Panc1 (cell line): ENCODE measurements around the gene EBP. TPM values are rescaled to one million over a fixed set of nuclear protein-coding genes. Genes with fewer than 3 reads are reported as not detected.
"Not testable (repeated sequence)": the region's sequence is repeated elsewhere in the genome, so short reads cannot be mapped to it uniquely, and the experiment has no call there.

ENCODE experiments used
- ATAC-seq: fragments of 200-7000 bp; cut with Tn5 transposase; 2 replicates; pipeline ENCODE4 v1.9.1; 2020; ENCODE audit warnings: mild to moderate bottlenecking, moderate library complexity
- BruUV-seq: library from RNA; stranded (reverse); fragments of 400-500 nt; replicated peaks from 2 replicates; lab custom pipeline; 2021; lab: Mats Ljungman, UMichigan
- CTCF ChIA-PET: fragments of 300-600 bp; sonication (Branson Sonifier 250); formaldehyde crosslinking; loops from one replicate; lab custom pipeline; 2022; ENCODE audit warnings: antibody characterized with exemption; lab: Charles Lee
- POLR2A ChIA-PET: fragments of 300-600 bp; sonication (Branson Sonifier 250); formaldehyde crosslinking; loops from one replicate; lab custom pipeline; 2022; ENCODE audit warnings: antibody characterized with exemption; lab: Charles Lee
- DNase-seq: peaks from one replicate; pipeline ENCODE4 v3.0.0-alpha.2; 2010; ENCODE audit warnings: low read depth, low spot score
- H3K27ac ChIP-seq: 2 replicates; pipeline ENCODE4 v1.5.1; 2011; ENCODE audit warnings: mild to moderate bottlenecking, low read length, inconsistent platforms
- H3K27me3 ChIP-seq: fragments of 200-500 bp; sonication (Bioruptor generic); 2 replicates; pipeline ENCODE4 v1.6.0; 2014; ENCODE audit warnings: low read length, inconsistent platforms; ENCODE audit not compliant: control insufficient read depth, insufficient read depth
- H3K36me3 ChIP-seq: fragments of 200-500 bp; sonication (Bioruptor generic); 2 replicates; pipeline ENCODE4 v1.5.1; 2014; ENCODE audit warnings: inconsistent platforms, mild to moderate bottlenecking, low read length, moderate library complexity; ENCODE audit not compliant: control insufficient read depth, insufficient read depth
- H3K4me1 ChIP-seq: 2 replicates; pipeline ENCODE4 v1.5.1; 2011; ENCODE audit warnings: inconsistent platforms, mild to moderate bottlenecking, low read length, moderate library complexity; ENCODE audit not compliant: control insufficient read depth, insufficient read depth
- H3K4me3 ChIP-seq, 2 experiments: 2 replicates each; pipeline ENCODE4 v1.5.1; 2011 to 2012; ENCODE audit warnings: low read depth in 2 of 2, low read length in 2 of 2, mild to moderate bottlenecking in 2 of 2, inconsistent platforms in 1 of 2, moderate library complexity in 1 of 2
- H3K9me3 ChIP-seq: fragments of 200-500 bp; sonication (Bioruptor generic); 2 replicates; pipeline ENCODE4 v1.5.1; 2014; ENCODE audit warnings: low read depth, mild to moderate bottlenecking, inconsistent platforms, low read length, moderate library complexity; ENCODE audit not compliant: control insufficient read depth, insufficient read depth
- CTCF ChIP-seq: fragments of 450-650 bp; IDR thresholded peaks from 2 replicates; pipeline ENCODE4 v1.5.1; 2017; ENCODE audit warnings: mild to moderate bottlenecking
- POLR2AphosphoS5 ChIP-seq: IDR thresholded peaks from 2 replicates; pipeline ENCODE4 v1.6.1; 2012; ENCODE audit warnings: mild to moderate bottlenecking, low read depth, low read length, moderate library complexity
- REST ChIP-seq, 2 experiments: IDR thresholded peaks; 2 replicates each; pipeline ENCODE4 v1.6.1; 2011 to 2012; ENCODE audit warnings: low read depth in 2 of 2, control low read depth in 1 of 2, low read length in 1 of 2, mild to moderate bottlenecking in 1 of 2, moderate library complexity in 1 of 2; ENCODE audit not compliant: insufficient read depth in 1 of 2
- SIN3A ChIP-seq: IDR thresholded peaks from 2 replicates; pipeline ENCODE4 v1.6.1; 2012; ENCODE audit warnings: low read depth, mild to moderate bottlenecking, low read length, moderate library complexity, borderline replicate concordance; ENCODE audit not compliant: insufficient read depth
- TCF7L2 ChIP-seq: IDR thresholded peaks from 2 replicates; pipeline ENCODE4 v1.6.1; 2011; ENCODE audit warnings: mild to moderate bottlenecking, low read depth, low read length, inconsistent platforms
- in situ Hi-C: cut with HindIII; loops from 2 replicates; pipeline ENCODE4 v1.10.0; 2016; ENCODE audit warnings: low sequenced_read_pairs, low pct_unique_long_range_greater_than_20kb
- intact Hi-C: fragments of 100-400 bp; cut with micrococcal nuclease; formaldehyde crosslinking; loops from one replicate; pipeline ENCODE4 v1.10.0; 2022; ENCODE audit not compliant: unreplicated experiment
- total RNA-seq: library from RNA; stranded (reverse); gene quantifications from one replicate; pipeline ENCODE4 v1.2.1, GENCODE V29; 2021; ENCODE audit not compliant: unreplicated experiment

The EBP gene
- total RNA-seq, 1 experiment from 2014 or later: 157 TPM

- Histone ChIP-seq H3K4me3 (no peak overlapping the region), H3K27me3 (no peaks in the 10 kb centered on the region), H3K36me3 (no peaks in the 10 kb centered on the region), H3K27ac (no peak overlapping the region), H3K4me1 (no peaks in the 10 kb centered on the region), H3K9me3 (no peaks in the 10 kb centered on the region)
- in situ Hi-C loops (no loop called here), intact Hi-C loops (no loop called here)
- DNase-seq (no peak), ATAC-seq (no peak)
- no TSS peak for BruUV-seq
- ChIA-PET POLR2A (no interaction called here), CTCF (no interaction called here)
- TF ChIP-seq POLR2AphosphoS5 (no peak), TCF7L2 (no peak), CTCF (no peak), REST (IDR thresholded peaks at IDR 0.05; ENCODE audit: insufficient read depth in 1 of 2, low read depth in 2 of 2, low read length in 1 of 2) (no peak), SIN3A (no peak)
Measured at GRCh38 chrX:48516285-48516684, 5.3 kb upstream of the EBP start.

GRCh38 chrX:48516987-48517386 lies 4.6 kb upstream of the EBP start:
- no peak for DNase-seq
- intact Hi-C loops (no loop called here), in situ Hi-C loops (no loop called here)
- Histone ChIP-seq H3K27me3 (no peaks in the 10 kb centered on the region), H3K4me1 (no peaks in the 10 kb centered on the region), H3K4me3 (no peak overlapping the region), H3K9me3 (no peaks in the 10 kb centered on the region), H3K27ac (no peak overlapping the region), H3K36me3 (no peaks in the 10 kb centered on the region)
- CTCF ChIA-PET: no interaction called here
- no peak for ATAC-seq
- no TSS peak for BruUV-seq
- POLR2A ChIA-PET: no interaction called here
- TF ChIP-seq CTCF: no peak
- no peak for TF ChIP-seq POLR2AphosphoS5
- TF ChIP-seq TCF7L2: no peak
- no peak for TF ChIP-seq REST (IDR thresholded peaks at IDR 0.05; ENCODE audit: insufficient read depth in 1 of 2, low read depth in 2 of 2, low read length in 1 of 2)
- TF ChIP-seq SIN3A: no peak

- H3K27ac ChIP-seq, H3K27me3 ChIP-seq, BruUV-seq, H3K4me3 ChIP-seq, in situ Hi-C loops, ATAC-seq, H3K36me3 ChIP-seq, H3K4me1 ChIP-seq, H3K9me3 ChIP-seq, POLR2A ChIA-PET, CTCF ChIA-PET, DNase-seq, intact Hi-C loops: not testable (repeated sequence)
Measured at GRCh38 chrX:48519481-48519880, 2.1 kb upstream of the EBP start.
